ENCODE data around the gene DUSP8.
A peak's percentile ranks its signal among the peaks of the same experiment; 100 is the strongest.
"Not testable (repeated sequence)": the region's sequence is repeated elsewhere in the genome, so short reads cannot be mapped to it uniquely, and the experiment has no call there.

The DUSP8 gene

DNA sequence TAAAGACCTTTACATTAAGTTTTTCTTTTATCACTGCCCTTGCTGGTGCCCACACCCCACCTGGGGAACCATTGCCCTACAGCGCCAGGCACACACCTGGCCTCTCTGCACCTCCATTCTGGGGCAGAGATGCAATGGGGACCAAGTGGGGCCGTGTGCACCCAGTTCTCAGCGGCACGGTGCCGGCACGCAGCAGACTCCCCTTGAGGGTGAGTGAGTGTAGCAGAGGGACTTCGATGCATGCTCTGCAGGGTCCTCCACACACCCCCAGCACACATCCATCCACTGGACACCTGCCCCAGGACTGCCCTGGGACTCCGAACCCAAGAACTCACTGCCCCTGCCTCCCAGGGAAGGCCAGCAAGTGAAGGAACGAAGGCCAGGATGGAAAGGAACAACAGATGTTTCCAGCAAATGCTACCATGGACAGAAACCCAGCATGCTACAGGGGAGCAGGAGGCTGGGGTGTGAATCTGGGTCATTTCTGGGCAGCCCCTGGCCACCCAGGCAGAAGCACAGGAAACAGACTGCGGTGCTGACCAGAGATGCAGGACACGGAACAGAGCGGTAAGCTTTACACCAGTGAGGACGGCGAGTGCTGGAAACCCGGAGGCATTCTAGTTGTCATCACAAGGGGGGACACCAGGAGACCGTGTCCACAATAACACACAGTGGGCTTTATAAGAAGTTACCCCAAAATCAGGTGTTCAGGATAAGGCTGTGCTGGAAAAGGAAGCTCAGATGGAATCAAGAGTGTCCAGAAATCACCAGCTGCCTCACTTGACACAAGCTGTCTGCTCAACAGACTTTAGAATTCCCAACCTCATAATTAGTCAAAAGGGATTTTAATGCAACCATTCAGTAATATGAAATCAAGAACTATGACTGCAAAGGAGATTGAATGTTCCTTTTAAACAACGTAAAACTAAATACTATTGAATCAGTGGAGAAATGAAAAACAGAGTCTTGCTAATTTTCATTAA, 52.8 kb downstream of the DUSP8 start:
- no peaks in the 10 kb centered on the region for H3K27me3 Mint-ChIP-seq
- H3K4me1 Mint-ChIP-seq = peaks cover 7% of the 10 kb centered on the region
- H3K27ac Mint-ChIP-seq = no peak overlapping the region
- no peak overlapping the region for H3K4me3 Mint-ChIP-seq
- H3K36me3 Mint-ChIP-seq = no peaks in the 10 kb centered on the region
- DNase-seq = no peak
- no peaks in the 10 kb centered on the region for H3K9me3 Mint-ChIP-seq
- CTCF ChIA-PET = interaction anchor here (0.6 kb wide), 1 partner anchor 1518 kb away, joined by 5 read pairs; no protein-coding TSS in a partner anchor

GRCh38 chr11:1518301-1518700, 53.8 kb downstream of the DUSP8 start:
- no peak overlapping the region for H3K27ac Mint-ChIP-seq
- CTCF ChIA-PET = no interaction called here
- H3K27me3 Mint-ChIP-seq = no peaks in the 10 kb centered on the region
- no peaks in the 10 kb centered on the region for H3K36me3 Mint-ChIP-seq
- H3K4me1 Mint-ChIP-seq = peaks cover 12% of the 10 kb centered on the region
- H3K9me3 Mint-ChIP-seq = no peaks in the 10 kb centered on the region
- DNase-seq = no peak
- H3K4me3 Mint-ChIP-seq = no peak overlapping the region

- Mint-ChIP-seq H3K27me3 (no peaks in the 10 kb centered on the region), H3K4me1 (peaks cover 15% of the 10 kb centered on the region), H3K27ac (no peak overlapping the region), H3K9me3 (no peaks in the 10 kb centered on the region), H3K36me3 (no peaks in the 10 kb centered on the region), H3K4me3 (no peak overlapping the region)
- CTCF ChIA-PET = interaction anchor here (1.0 kb wide), 1 partner anchor 175 kb away, joined by 3 read pairs; no protein-coding TSS in a partner anchor
- no peak for DNase-seq
Observed at GRCh38 chr11:1517117-1518005, 54.7 kb downstream of the DUSP8 start.

DNA sequence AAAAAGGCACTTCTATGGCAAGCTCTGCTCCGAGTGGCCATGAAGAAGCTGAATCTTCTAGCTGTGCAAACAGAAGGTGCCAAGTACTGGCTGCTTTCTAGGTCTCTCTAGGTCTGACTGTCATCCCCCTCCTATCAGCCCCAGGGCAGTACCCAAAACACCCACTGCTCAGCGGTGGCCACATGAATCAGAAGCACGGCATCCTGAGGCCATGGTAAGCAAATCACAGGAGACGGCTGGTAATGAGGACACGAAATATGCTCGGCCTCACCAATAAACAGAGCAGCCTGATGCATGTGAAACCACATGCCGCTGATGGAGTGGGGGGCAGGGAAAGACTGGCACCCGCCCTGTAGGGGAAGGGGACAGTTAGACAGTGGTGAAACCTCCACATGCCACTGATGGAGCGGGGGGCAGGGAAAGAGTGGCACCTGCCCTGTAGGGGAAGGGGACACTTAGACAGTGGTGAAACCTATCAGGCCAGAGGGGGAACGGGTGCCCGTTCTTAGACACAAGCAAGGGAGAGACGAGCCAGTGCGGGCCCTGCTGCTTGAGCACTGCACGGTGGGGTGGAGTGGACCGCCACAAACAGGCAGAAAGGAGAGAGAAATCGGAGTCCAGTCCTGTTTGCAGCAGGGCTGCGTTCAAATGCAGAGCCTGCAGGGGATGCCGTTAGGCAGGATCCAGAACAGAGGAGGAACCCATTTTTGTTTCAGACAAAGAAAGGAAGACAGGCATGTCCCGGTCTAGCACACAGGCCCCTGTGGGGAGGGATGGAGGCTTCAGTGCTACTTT, 55.6 kb downstream of the DUSP8 start:
- Mint-ChIP-seq H3K9me3 (no peaks in the 10 kb centered on the region), H3K27me3 (no peaks in the 10 kb centered on the region), H3K4me3 (no peak overlapping the region), H3K36me3 (no peaks in the 10 kb centered on the region), H3K27ac (no peak overlapping the region), H3K4me1 (peaks cover 15% of the 10 kb centered on the region)
- CTCF ChIA-PET = interaction anchor here (0.9 to 2.5 kb wide), 4 partner anchors 8 to 18 kb away, joined by 3 to 6 read pairs (median 5); no protein-coding TSS in a partner anchor
- no peak for DNase-seq

GRCh38 chr11:1515082-1516060, 56.7 kb downstream of the DUSP8 start:
- CTCF ChIA-PET = interaction anchor here (0.8 to 2.5 kb wide), 10 partner anchors 10 to 313 kb away, joined by 3 to 9 read pairs (median 4); no protein-coding TSS in a partner anchor
- DNase-seq = peak; percentile 76
- H3K4me1 Mint-ChIP-seq = peaks cover 15% of the 10 kb centered on the region
- no peaks in the 10 kb centered on the region for H3K27me3 Mint-ChIP-seq
- H3K4me3 Mint-ChIP-seq = no peak overlapping the region
- no peaks in the 10 kb centered on the region for H3K36me3 Mint-ChIP-seq
- no peak overlapping the region for H3K27ac Mint-ChIP-seq
- H3K9me3 Mint-ChIP-seq = no peaks in the 10 kb centered on the region

- Mint-ChIP-seq H3K4me3 (no peak overlapping the region), H3K4me1 (peaks cover 15% of the 10 kb centered on the region), H3K9me3 (no peaks in the 10 kb centered on the region), H3K36me3 (no peaks in the 10 kb centered on the region), H3K27me3 (no peaks in the 10 kb centered on the region), H3K27ac (no peak overlapping the region)
- no peak for DNase-seq
- CTCF ChIA-PET = interaction anchor here (0.8 to 2.5 kb wide), 8 partner anchors 10 to 312 kb away, joined by 3 to 9 read pairs (median 5); no protein-coding TSS in a partner anchor
Observed at GRCh38 chr11:1514336-1515061, 57.6 kb downstream of the DUSP8 start.

DNA sequence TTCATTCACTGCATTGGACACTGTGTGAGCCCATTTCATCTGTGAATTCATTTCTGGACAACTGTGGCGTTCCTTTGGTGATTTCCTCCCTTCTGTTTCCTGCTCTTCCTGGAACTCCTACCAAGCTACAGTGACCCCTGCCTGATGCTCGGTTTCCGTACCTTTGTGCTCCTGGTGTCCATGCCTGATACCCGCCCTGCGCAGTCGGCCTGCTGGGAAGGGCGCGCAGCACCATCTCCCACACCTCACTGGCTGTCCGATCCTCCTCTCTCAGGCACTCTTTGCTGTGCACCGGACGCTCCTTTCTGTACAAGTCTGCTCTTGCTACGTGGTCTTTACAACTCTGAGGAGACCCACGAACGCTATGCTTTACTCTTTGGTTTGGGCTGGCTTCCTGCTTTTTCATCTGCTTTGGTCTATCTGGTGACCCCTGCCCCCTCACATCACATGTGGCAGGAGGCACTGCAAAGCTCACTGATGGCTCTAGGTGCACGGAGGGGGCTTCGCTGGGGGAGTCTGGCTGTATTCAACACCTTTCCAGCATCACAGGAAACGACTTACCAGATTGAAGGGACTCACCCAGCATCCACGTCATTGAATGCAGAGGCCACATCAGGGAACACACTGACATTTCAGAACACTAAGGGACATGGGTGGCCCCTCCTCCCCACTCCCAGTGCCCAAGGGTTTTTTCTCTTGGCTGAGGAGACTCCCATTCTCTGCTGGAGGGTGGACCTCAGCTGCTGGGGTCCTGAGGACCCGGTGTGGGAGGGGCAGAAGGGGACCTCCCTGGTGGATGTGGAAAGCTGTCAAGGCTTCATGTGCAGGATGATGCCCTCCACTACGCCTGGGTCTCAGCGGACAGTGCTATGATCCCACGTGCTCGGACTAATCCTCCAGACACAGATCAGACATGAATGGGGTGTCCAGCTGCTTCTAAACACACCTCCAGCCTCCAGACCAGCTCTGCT, 58.5 kb downstream of the DUSP8 start:
- no peaks in the 10 kb centered on the region for H3K36me3 Mint-ChIP-seq
- CTCF ChIA-PET = interaction anchor here (1.2 to 2.5 kb wide), 3 partner anchors 15 to 309 kb away, joined by 4 to 9 read pairs (median 6); no protein-coding TSS in a partner anchor

GRCh38 chr11:1512531-1513258, 59.4 kb downstream of the DUSP8 start:
- DNase-seq, CTCF ChIA-PET, H3K36me3 Mint-ChIP-seq, H3K27ac Mint-ChIP-seq, H3K9me3 Mint-ChIP-seq, H3K27me3 Mint-ChIP-seq, H3K4me3 Mint-ChIP-seq: not testable (repeated sequence)
- peaks cover 15% of the 10 kb centered on the region for H3K4me1 Mint-ChIP-seq

More for the DNA sequence above, 58.5 kb downstream of the DUSP8 start:
- Mint-ChIP-seq H3K4me1 (peaks cover 15% of the 10 kb centered on the region), H3K27ac (no peak overlapping the region), H3K9me3 (no peaks in the 10 kb centered on the region), H3K27me3 (no peaks in the 10 kb centered on the region), H3K4me3 (no peak overlapping the region)
- no peak for DNase-seq

GRCh38 chr11:1511937-1512496, 60.1 kb downstream of the DUSP8 start:
- H3K4me1 Mint-ChIP-seq = peaks cover 15% of the 10 kb centered on the region

DNA sequence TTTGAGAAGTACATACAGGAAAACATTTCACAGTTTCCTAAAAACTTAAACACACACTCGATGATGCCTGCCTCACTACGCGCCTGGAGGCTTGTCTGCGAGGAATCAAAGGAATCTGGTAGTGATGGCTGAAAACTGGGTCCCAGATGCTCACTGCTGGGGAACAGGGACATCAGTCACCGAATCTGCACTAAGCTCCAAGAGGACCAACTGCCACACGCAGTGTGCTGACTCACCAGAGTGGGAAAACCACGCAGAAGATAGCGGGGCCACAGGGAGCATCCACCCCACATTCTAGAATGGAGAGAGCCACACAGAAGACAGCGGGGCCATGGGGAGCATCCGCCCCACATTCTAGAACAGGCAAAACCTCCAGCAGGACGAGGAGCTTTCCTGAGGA, 61.1 kb downstream of the DUSP8 start:
- no peaks in the 10 kb centered on the region for H3K27me3 Mint-ChIP-seq
- peaks cover 11% of the 10 kb centered on the region for H3K4me1 Mint-ChIP-seq
- no peak overlapping the region for H3K27ac Mint-ChIP-seq
- H3K9me3 Mint-ChIP-seq = no peaks in the 10 kb centered on the region
- H3K4me3 Mint-ChIP-seq = no peak overlapping the region
- CTCF ChIA-PET = interaction anchor here (1.5 kb wide), 1 partner anchor 64 kb away, joined by 3 read pairs; no protein-coding TSS in a partner anchor
- DNase-seq = no peak
- no peaks in the 10 kb centered on the region for H3K36me3 Mint-ChIP-seq

More at GRCh38 chr11:1511937-1512496, 60.1 kb downstream of the DUSP8 start:
- Mint-ChIP-seq H3K36me3 (no peaks in the 10 kb centered on the region), H3K27me3 (no peaks in the 10 kb centered on the region), H3K9me3 (no peaks in the 10 kb centered on the region), H3K27ac (no peak overlapping the region), H3K4me3 (no peak overlapping the region)
- CTCF ChIA-PET = interaction anchor here (1.5 kb wide), 1 partner anchor 63 kb away, joined by 3 read pairs; no protein-coding TSS in a partner anchor
- no peak for DNase-seq

Measured in activated naive CD4-positive, alpha-beta T cell treated with anti-CD3 and anti-CD28 coated beads, Interleukin-2, amount 10 ng/mL, durations not matched to agents 7 days and 5 days (primary cell).